Measurements from ENCODE around the gene AFG1L.
A peak's percentile ranks its signal among the peaks of the same experiment; 100 is the strongest.
"Not testable (repeated sequence)": the region's sequence is repeated elsewhere in the genome, so short reads cannot be mapped to it uniquely, and the experiment has no call there.

The AFG1L gene

GRCh38 chr6:108294727-108295625 is at the start of gene AFG1L:
AFG1L (plus strand) TSS chr6:108295054; CDS start chr6:108295080, 26 bp downstream.
- peak; percentile 15 to 37 for DNase-seq

DNA sequence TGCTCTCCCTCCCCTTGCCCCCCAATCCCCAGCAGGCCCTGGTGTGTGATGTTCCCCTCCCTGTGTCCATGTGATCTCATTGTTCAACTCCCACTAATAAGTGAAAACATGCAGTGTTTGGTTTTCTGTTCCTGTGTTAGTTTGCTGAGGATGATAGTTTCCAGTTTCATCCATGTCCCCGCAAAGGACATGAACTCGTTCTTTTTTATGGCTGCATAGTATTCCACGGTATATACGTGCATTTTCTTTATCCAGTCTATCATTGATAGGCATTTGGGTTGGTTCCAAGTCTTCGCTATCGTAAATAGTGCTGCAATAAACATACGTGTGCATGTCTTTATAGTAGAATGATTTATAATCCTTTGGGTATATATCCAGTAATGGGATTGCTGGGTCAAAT is 49.8 kb upstream of the AFG1L start:
- DNase-seq = not testable (repeated sequence)

GRCh38 chr6:108247965-108248536 is 46.8 kb upstream of the AFG1L start:
- no peak for DNase-seq

DNA sequence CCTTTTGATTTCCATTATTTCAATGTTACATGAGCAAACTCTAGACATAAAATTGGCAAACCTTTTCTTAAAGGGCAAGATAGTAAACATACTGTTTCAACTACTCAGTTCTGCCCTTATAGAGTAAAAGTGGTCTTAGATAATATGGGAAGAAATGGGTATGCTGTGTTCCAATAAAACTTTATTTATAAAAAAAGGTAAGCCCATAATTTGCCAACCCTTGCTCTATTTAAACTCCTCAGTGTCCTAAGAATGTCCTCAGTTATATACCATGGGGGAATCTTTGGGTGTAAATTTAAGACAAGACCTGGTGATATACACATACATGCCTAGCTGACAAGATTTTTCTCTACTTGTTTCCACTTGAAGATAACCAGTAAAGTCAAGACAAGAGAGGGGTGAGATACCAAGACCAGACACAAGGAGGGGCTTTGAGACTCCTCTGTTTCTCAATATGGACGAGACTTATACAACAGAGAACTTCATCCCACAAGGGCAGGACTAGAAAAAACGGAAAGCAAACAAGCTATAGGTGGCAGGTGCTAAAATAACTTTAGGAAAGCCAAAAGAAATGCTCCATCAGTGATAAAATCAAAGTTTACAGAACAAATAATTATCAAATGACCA is 44.5 kb upstream of the AFG1L start:
- DNase-seq = no peak

- no peak for DNase-seq
Observed at GRCh38 chr6:108251252-108251651, 43.6 kb upstream of the AFG1L start.

- DNase-seq = no peak
Observed at GRCh38 chr6:108252055-108252454, 42.8 kb upstream of the AFG1L start.

GRCh38 chr6:108253241-108253640 is 41.6 kb upstream of the AFG1L start:
- no peak for DNase-seq

DNA sequence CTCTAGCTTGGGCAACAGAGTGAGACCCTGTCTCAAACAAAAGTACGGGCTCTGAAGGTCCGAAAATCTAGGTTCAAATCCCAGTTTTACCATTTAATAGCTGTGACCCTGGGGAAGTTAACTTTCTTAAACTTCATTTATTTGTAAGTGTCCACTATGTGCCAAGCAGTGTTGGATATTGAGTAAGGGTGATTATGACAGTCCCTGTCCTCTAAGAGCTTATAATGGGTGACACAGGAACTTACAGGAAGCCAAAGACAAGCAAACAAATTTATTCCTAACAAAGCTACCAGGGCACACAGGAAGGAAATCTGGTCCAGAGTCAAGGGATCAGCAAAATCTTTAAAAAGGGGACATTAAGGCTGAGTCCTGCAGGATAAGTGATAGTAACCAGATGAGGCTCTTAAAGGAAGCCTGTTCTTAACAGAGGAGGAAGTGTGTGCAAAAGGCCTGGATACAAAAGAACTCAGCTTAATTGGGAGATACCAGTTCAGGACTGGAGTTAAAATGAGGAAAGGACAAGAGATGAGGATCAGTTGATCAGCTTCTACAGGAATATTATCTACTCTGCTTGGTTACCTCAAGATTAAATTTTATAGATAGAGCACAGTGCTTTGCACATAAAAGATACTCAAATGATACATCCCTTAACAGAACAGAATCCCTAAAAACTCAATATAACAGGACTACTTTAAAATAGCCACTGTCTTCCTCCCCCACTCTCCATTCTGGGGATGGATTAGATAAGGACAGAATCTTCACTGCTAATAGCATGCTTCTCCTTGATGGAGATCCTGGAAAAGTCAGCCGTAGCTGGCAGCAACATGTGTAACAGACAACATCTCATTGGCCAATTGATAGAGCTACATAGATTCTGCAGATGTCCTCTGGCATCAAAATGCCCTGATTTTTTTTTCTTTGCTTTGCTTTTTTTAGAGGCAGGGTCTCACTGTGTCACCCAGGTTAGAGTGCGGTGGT is 40.1 kb upstream of the AFG1L start:
- no peak for DNase-seq

- DNase-seq = peak in 1 of 2 experiments; percentile 7
Observed at GRCh38 chr6:108260126-108260808, 34.6 kb upstream of the AFG1L start.

DNA sequence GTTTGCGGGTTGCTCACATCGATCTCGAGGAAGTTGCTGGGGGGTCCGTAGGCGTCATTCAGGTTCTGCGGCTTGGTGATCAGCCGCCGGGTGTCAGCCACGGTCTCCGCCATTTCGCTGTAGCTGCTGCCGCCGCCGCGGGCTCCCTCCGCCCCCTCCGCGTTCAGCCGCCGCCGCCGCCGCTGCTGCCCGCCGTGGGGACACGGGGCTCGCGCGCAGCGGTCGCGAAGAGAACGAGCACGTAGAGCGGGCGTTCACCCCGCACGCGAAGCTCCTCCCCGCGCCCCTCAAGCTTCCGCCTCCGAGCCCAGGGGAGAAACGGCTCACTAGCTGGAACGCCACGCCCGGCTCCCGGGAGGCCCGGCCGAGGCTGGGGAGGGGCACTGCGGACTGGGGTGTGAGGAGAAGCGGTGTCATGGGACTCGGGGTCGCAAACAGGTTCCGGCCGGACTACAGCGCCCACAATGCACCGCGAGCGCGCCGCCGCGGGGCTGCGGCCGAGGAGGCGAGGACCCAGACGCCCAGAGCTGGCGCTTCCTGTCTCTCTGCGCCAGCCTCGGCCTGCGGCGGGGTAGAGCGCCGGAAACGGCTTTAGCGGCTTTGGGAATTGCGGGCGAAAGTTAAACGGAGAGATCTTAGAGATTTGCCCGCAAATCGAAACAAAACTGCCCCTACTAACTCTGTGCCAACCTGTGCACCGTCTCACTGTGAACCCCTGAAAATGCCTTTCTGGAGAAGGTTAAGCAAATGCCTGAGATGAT is 33.9 kb upstream of the AFG1L start, which contains the start of gene SNX3:
Gene SNX3, minus strand, starts transcription at position 232 of the 761 bp plus-strand sequence. Its CDS starts 119 bp downstream, at position 113.
- DNase-seq = peak; percentile 17 to 54

DNA sequence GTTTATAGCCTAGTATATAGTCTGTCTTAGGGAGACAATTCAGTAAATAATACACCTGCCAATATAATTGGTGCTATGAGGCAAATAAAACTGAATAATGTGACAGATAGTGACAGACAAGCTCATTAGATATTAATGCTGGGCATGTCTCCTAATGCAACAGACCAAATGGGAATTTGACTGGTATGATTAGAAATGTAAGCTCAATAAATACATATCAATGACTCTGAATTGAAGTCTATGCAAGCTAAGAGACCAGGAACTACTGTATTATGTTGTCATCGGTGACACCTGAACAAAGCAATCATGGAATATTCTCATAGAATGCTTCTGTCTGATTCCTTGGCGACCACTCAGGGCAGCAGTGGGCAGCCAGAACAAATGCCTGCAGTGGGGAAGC is 31.5 kb upstream of the AFG1L start:
- no peak for DNase-seq

- no peak for DNase-seq
Observed at GRCh38 chr6:108268845-108269244, 26.0 kb upstream of the AFG1L start.

DNA sequence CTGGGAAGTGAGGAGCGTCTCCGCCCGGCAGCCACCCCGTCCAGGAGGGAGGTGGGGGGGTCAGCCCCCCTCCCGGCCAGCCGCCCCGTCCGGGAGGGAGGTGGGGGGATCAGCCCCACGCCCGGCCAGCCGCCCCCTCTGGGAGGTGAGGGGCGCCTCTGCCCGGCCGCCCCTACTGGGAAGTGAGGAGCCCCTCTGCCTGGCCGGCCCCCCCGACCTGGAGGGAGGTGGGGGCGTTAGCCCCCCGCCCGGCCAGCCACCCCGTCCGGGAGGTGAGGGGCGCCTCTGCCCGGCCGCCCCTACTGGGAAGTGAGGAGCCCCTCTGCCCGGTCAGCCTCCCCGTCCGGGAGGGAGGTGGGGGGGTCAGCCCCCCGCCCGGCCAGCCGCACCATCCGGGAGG is 24.9 kb upstream of the AFG1L start:
- not testable (repeated sequence) for DNase-seq

GRCh38 chr6:108274546-108274945 is 20.3 kb upstream of the AFG1L start:
- DNase-seq = no peak

- DNase-seq = no peak
Observed at GRCh38 chr6:108275976-108276375, 18.9 kb upstream of the AFG1L start.

DNA sequence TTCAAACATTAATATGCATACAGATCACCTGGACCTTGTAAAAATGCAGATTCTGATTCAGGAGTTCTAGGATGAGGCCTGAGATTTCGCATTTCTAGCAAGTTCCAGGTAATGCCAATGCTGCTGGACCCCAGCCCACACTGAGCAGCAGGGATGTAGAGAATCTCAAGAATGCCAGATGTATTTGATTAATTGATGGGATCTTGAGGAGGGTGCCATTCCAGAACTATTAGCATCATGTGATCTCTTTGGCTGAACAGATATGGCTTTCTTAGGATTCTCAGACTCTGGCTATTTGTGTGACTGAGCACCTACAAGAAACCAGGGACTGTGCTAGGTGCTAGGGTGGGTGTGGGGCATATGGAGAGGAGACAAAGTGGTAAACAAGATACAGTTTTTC is 17.6 kb upstream of the AFG1L start:
- no peak for DNase-seq

DNA sequence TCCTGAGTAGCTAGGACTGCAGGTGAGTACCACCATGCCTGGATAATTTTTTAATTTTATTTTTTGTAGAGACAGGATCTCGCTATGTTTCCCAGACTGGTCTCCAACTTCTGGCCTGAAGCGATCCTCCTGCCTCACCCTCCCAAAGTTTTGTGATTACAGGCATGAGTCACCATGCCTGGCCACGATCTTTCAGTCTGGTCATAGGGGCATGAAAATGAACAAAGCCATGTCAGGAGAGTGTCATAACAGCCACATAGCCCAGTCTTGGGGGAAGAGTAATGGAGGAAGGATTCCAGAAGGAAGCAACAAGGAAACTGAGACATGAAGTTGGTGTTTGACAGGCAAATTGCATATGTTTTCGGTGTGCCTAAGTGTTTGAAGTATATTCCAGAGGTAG is 17.0 kb upstream of the AFG1L start:
- DNase-seq = no peak

DNA sequence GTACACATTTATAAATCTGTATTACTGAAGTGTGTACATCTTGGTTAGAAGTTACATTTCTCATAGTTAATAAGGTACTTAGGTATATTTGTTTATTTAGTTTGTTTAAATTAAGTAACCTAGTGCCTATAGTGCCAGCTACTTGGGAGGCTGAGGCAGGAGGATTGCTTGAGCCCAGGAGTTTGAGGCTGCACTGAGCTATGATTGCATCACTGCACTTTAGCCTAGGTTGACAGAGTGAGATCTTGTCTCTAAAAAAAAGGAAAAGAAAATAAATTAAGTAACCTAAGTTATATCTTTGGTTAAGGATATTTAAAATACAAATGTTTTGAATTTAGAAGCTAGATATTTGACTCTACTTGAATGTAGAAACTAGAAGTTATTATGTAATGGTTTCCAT is 9.5 kb upstream of the AFG1L start:
- no peak for DNase-seq

DNA sequence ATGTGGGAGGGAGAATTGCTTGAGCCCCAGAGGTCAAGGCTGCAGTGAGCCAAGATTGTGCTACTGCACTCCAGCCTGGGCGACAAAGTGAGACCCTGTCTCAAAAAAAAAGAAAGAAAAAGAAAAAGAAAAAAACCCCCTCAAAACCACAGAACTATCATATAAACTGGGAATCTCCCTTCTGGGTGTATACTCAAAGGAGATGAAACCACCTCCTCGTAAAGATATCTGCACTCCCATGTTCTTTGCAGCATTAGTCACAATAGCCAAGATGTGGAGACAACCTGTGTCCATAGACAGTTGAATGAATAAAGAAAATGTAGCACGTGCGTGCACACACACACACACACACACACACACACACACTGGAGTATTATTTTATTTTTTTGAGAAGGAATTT is 8.5 kb upstream of the AFG1L start:
- DNase-seq = no peak

- no peak for DNase-seq
Observed at GRCh38 chr6:108287373-108287772, 7.5 kb upstream of the AFG1L start.

- no peak for DNase-seq
Observed at GRCh38 chr6:108288742-108289141, 6.1 kb upstream of the AFG1L start.

Data from cerebellar nuclear complex (tissue), 1 donor.